Right renal pelvis (tissue), 4 donors: Measurements from ENCODE around the gene HBD. TPM values are rescaled to one million over a fixed set of nuclear protein-coding genes. Genes with fewer than 3 reads are reported as not detected.
"Not testable (repeated sequence)": the region's sequence is repeated elsewhere in the genome, so short reads cannot be mapped to it uniquely, and the experiment has no call there.

Experiments used
- DNase-seq, 4 donors: peaks; one replicate each; pipeline ENCODE4 v3.0.0-alpha.2; 2013; ENCODE audit warnings: low read depth in 4 of 4, low spot score in 3 of 4, missing footprints in 1 of 4
- polyA plus RNA-seq, 4 donors: library from polyadenylated mRNA; unstranded; fragments of 120-200 nt; gene quantifications; one replicate each; pipeline ENCODE4 v1.2.1, GENCODE V29; 2013; ENCODE audit not compliant: insufficient read length in 4 of 4

Gene HBD
- polyA plus RNA-seq, 4 donors, result 1.3 to 3.2 (median 1.8) TPM

DNA sequence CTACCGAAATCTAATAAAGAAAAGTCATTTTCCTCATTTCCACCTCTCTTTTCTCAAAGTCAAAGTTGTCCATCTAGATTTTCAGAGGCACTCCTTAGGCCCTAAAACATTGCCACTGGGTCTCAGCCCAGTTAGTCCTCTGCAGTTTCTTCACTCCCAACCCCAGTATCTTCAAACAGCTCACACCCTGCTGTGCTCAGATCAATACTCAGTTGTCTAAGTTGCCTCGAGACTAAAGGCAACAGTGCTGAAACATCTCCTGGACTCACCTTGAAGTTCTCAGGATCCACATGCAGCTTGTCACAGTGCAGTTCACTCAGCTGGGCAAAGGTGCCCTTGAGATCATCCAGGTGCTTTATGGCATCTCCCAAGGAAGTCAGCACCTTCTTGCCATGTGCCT lies 19.7 kb upstream of the HBD start:
- not testable (repeated sequence) for DNase-seq

DNA sequence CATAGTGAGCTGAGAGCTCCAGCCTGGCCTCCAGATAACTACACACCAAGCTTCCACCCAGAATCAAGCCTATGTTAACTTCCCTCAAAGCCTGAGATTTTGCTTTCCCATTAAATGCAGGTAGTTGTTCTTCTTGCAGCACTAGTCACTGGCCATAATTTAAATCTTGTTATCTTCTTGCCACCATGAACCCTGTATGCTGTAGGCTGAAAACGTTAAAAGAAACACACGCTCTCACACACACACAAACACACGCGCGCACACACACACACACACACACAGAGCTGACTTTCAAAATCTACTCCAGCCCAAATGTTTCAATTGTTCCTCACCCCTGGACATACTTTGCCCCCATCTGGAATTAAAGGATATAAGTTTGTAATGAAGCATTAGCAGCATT lies 19.2 kb upstream of the HBD start:
- not testable (repeated sequence) for DNase-seq

DNA sequence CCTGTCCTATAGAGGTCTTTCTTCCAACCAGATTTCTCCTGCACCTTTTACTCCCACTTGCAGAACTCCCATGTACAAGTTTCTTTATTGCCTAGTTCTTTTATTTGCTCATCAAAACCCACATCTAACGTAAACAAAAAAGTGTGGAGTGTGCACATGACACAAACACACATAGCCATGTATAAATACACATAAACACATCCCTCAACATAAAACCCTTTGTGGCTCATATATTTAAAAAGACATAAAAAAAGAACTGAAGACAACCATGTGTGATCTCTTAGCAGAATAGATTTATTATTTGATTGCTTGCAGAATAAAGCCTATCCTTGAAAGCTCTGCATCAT lies 18.6 kb upstream of the HBD start:
- no peak for DNase-seq

DNA sequence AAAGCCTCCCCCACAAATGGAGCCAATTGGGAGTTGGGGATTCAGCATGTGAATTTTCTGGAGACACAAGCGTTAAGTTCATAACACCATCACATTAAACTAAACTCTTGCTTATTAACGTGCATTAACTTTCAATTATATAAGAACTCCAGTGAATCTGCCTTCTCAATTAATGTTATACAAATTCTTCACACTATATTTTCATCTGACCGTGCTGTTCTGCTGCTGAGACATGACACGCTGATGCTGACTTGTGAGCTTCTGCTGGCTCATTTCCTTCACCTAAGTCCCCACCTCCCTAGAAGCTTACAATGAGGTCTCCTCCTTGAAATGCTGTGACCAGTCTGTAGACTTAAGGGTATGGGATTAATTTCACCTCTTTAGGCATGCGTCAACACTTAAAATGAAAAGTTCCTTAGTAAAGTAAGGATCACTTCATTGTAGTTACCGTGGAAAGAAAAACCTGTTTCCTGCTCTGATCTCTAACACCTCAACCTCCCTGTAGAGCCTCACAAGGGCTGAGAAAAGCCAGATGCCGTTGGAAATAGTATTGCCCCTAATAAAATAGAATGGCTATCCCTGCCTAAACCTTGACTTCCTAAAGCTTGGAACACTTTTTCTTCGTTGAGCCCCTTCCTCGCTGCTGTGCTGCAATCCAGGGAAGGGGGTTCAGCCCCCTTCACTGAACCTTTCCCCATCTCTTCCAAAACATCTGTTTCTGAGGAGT lies 18.1 kb upstream of the HBD start:
- DNase-seq, result no peak

- no peak for DNase-seq
These were observed 17.5 kb upstream of the HBD start for GRCh38 chr11:5251746-5252145.

GRCh38 chr11:5250543-5251204 lies 16.4 kb upstream of the HBD start:
- no peak for DNase-seq

DNA sequence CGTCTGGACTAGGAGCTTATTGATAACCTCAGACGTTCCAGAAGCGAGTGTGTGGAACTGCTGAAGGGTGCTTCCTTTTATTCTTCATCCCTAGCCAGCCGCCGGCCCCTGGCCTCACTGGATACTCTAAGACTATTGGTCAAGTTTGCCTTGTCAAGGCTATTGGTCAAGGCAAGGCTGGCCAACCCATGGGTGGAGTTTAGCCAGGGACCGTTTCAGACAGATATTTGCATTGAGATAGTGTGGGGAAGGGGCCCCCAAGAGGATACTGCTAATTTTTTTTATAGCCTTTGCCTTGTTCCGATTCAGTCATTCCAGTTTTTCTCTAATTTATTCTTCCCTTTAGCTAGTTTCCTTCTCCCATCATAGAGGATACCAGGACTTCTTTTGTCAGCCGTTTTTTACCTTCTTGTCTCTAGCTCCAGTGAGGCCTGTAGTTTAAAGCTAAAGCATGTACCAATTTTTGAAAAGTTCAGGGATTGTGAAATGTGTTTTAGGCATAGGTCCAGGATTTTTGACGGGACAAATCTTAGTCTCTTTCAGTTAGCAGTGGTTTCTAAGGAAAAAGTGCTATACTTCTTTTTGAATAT lies 15.6 kb upstream of the HBD start, which contains the start of gene HBG1:
Gene HBG1, minus strand, starts transcription at position 51 of the 590 bp plus-strand sequence. CDS start 53 bp downstream, outside the sequence.
- DNase-seq, result not testable (repeated sequence)

- DNase-seq, result not testable (repeated sequence)
These were observed 14.2 kb upstream of the HBD start for GRCh38 chr11:5248498-5248897.

GRCh38 chr11:5247472-5248192 lies 13.3 kb upstream of the HBD start:
- no peak for DNase-seq

GRCh38 chr11:5246772-5247471 lies 12.6 kb upstream of the HBD start:
- DNase-seq, result no peak

- no peak for DNase-seq
These were observed 10.9 kb upstream of the HBD start for GRCh38 chr11:5245155-5245554.

GRCh38 chr11:5243816-5244180 lies 9.5 kb upstream of the HBD start:
- DNase-seq, result no peak

- no peak for DNase-seq
These were observed 8.9 kb upstream of the HBD start for GRCh38 chr11:5242933-5243815.

DNA sequence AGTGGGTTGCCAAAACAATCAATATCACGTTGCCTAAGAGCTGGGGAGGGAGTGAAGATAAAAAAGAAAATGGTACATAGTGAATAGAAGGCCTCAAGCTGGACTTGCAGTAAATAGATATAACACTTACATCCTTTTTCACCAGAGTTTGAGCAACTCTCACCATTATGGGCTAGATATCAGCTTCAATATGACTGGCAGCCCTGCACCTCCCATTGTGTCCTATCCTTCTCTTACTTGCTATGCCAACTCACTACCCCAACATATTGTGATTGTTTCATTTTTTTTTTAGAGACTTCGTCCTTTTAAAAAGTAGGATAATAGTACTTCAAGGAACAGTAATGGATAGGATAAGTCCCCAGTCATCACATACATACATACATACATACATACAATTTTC lies 7.9 kb upstream of the HBD start:
- no peak for DNase-seq

DNA sequence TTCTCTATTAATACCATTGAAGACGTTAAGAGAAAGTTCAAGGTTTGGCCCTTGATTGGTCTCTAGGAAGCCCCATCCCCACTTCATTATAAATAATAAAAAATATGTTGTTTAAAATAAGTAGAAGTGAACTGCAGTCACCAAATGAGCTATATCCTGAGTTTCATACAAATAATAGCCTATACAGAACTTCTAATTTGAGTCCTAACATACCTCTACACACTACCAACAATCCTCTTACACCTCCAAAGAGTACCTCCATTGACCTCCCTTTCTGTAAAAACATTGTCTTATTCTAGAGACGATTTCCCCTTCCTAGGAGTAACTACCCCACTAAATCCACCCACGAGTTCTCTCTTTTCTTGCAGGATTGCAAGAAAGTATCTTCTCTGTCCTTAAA lies 7.2 kb upstream of the HBD start:
- no peak for DNase-seq

DNA sequence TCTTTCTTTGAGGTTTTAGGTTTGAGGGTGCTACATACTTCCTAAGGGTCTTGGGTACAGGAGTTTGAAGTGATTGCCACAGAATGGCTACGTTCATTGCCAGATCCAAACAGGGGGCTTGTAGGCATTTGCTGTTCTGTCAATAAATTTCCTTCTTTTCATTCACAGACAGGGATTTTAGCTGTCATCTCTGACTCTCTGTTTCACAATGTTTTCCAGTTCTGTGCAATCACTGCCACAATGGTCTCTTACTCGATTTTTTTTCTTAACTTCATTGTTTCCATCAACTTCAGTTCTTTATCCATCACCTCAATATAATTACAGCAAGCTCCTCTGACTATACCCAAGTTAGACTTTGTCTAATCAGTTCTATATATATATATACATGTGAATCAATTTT lies 6.2 kb upstream of the HBD start:
- no peak for DNase-seq

DNA sequence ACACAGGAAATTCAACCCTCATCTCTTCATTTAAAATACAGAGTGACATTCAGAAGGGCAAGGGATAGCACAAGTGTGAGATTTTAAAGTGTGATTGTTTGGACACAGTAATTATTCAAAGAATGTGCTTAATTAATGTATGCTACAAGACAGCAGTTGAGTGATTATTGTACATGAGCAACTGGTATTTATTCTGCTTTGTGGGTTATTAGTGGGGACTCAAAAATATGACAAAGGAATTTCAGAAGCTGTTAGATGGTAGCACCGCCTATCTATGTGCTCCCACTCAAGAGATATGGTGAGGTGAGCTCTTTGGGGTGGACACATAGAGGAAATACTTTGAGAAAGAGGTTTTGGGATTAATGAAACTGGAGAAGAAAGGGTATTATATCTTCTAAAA lies 5.8 kb upstream of the HBD start:
- DNase-seq, result no peak

DNA sequence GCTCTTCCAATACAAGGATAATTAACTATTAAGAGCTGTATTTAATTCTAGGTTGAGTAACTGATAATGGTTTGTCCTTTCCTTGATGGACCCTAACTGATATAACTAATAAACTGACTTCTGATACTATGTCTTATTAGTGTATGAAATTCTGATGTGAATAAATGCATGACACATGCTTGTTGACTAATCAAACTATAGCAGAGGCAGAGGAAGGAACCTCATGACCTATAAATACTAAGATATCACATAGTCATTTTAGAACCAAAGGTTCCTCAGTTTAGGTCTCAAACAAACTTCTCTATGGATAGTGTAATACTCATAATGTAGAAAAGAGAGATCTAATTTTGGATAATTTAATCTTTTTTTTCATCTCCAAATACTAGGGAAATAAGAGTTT lies 4.8 kb upstream of the HBD start:
- DNase-seq, result no peak

DNA sequence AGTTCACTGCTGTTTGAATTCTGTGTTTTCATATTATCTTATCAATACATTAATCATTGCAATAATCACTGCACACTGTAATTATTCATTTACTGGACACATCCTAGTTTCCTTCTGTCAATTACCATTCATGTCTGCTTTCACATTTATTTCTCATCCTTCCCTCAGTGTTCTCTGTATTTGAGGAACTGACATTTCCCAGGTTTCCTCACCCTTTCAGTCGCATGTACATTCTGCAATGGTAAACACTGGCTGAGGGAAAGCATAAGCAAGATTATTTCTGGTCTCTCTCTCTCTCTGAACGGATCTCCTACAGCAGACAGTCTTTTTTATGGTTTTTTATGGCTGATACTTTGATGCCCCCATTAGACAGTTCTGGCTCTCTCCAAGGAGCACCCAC lies 4.2 kb upstream of the HBD start:
- no peak for DNase-seq

- no peak for DNase-seq
These were observed 3.1 kb upstream of the HBD start for GRCh38 chr11:5237420-5237819.
